ENCODE results near the gene PARVA.

Gene PARVA

DNA sequence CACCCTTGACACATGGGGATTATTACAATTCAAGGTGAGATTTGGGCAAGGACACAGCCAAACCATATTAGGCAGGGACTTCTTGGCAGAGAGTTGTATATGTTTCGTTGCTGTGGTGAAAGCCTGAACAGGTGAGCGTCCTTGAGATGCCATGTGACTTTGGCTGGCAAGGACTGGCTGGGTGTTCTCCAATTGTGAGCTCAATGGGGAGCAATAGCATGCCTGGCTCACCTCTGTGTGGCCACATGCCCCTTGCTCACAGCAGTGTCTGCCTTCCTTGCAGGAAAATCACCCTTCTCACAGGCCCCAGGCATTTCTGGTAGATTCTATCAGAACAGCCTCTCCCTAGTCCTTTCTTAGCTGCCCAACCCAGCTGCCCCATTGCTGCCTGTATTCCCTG, 105.5 kb downstream of the PARVA start:
- H3K4me3 ChIP-seq (ENCODE audit: low read length), result no peak overlapping the region
- no peaks in the 10 kb centered on the region for H3F3A ChIP-seq (ENCODE audit: control insufficient read depth, insufficient read depth)
- no peaks in the 10 kb centered on the region for H3K79me2 ChIP-seq (ENCODE audit: control insufficient read depth, low read length)
- no peaks in the 10 kb centered on the region for H3K27me3 ChIP-seq (ENCODE audit: control insufficient read depth, low read length)
- H4K20me1 ChIP-seq (ENCODE audit: control insufficient read depth, insufficient read depth, low read depth, low read length), result no peaks in the 10 kb centered on the region
- TF ChIP-seq, protein P1, sequence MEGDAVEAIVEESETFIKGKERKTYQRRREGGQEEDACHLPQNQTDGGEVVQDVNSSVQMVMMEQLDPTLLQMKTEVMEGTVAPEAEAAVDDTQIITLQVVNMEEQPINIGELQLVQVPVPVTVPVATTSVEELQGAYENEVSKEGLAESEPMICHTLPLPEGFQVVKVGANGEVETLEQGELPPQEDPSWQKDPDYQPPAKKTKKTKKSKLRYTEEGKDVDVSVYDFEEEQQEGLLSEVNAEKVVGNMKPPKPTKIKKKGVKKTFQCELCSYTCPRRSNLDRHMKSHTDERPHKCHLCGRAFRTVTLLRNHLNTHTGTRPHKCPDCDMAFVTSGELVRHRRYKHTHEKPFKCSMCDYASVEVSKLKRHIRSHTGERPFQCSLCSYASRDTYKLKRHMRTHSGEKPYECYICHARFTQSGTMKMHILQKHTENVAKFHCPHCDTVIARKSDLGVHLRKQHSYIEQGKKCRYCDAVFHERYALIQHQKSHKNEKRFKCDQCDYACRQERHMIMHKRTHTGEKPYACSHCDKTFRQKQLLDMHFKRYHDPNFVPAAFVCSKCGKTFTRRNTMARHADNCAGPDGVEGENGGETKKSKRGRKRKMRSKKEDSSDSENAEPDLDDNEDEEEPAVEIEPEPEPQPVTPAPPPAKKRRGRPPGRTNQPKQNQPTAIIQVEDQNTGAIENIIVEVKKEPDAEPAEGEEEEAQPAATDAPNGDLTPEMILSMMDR (IDR thresholded peaks at IDR 0.05; ENCODE audit: low read depth, low read length, poor library complexity, severe bottlenecking), result no peak
- TF ChIP-seq EZH2phosphoT487 (IDR thresholded peaks at IDR 0.05; ENCODE audit: borderline replicate concordance, low read length), result no peak
- no peaks in the 10 kb centered on the region for H3K9me3 ChIP-seq (ENCODE audit: control insufficient read depth, insufficient read depth, low read length)
- no peak overlapping the region for H3K27ac ChIP-seq (ENCODE audit: low read depth, low read length)
- H3K4me1 ChIP-seq (ENCODE audit: control insufficient read depth, low read length), result no peaks in the 10 kb centered on the region
- H3K4me2 ChIP-seq (ENCODE audit: low read length), result no peak overlapping the region
- no peaks in the 10 kb centered on the region for H3K9me2 ChIP-seq (replicated peaks; ENCODE audit: control insufficient read depth, low read length)
- no peaks in the 10 kb centered on the region for H3K36me3 ChIP-seq (ENCODE audit: control insufficient read depth, low read length)

- H3K79me2 ChIP-seq (ENCODE audit: control insufficient read depth, low read length), result no peaks in the 10 kb centered on the region
- H3F3A ChIP-seq (ENCODE audit: control insufficient read depth, insufficient read depth), result no peaks in the 10 kb centered on the region
- H4K20me1 ChIP-seq (ENCODE audit: control insufficient read depth, insufficient read depth, low read depth, low read length), result no peaks in the 10 kb centered on the region
- H3K9me2 ChIP-seq (replicated peaks; ENCODE audit: control insufficient read depth, low read length), result no peaks in the 10 kb centered on the region
- TF ChIP-seq, protein P1 (IDR thresholded peaks at IDR 0.05; ENCODE audit: low read depth, low read length, poor library complexity, severe bottlenecking), result no peak
- H3K4me1 ChIP-seq (ENCODE audit: control insufficient read depth, low read length), result no peaks in the 10 kb centered on the region
- H3K9me3 ChIP-seq (ENCODE audit: control insufficient read depth, insufficient read depth, low read length), result no peaks in the 10 kb centered on the region
- H3K4me3 ChIP-seq (ENCODE audit: low read length), result no peak overlapping the region
- no peaks in the 10 kb centered on the region for H3K36me3 ChIP-seq (ENCODE audit: control insufficient read depth, low read length)
- H3K27ac ChIP-seq (ENCODE audit: low read depth, low read length), result no peak overlapping the region
- no peaks in the 10 kb centered on the region for H3K27me3 ChIP-seq (ENCODE audit: control insufficient read depth, low read length)
- no peak overlapping the region for H3K4me2 ChIP-seq (ENCODE audit: low read length)
These were observed 106.2 kb downstream of the PARVA start for GRCh38 chr11:12483604-12484003.

DNA sequence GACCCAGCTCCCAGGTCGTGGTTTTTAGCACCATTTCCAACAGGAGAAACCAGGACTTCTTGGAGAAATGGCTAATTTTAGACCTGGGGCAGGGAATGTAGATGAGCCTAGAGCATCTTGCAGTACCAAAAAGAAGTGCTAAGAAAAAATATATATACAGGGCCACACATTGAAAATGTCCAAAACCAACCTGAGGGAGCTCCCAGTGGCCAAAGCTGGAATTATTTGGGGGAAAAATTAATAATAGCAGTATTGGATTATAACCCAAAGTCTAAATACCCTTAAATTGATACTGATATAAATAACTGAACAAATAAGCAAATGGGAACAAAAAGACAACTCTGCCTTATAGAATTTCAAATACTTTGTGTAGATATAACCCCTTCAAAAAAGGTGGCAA, 108.0 kb downstream of the PARVA start:
- Histone ChIP-seq H4K20me1 (ENCODE audit: control insufficient read depth, insufficient read depth, low read depth, low read length) (no peaks in the 10 kb centered on the region), H3K4me1 (ENCODE audit: control insufficient read depth, low read length) (no peaks in the 10 kb centered on the region), H3K9me3 (ENCODE audit: control insufficient read depth, insufficient read depth, low read length) (no peaks in the 10 kb centered on the region), H3K4me3 (ENCODE audit: low read length) (no peak overlapping the region), H3K27ac (ENCODE audit: low read depth, low read length) (no peak overlapping the region), H3K27me3 (ENCODE audit: control insufficient read depth, low read length) (no peaks in the 10 kb centered on the region), H3F3A (ENCODE audit: control insufficient read depth, insufficient read depth) (no peaks in the 10 kb centered on the region), H3K4me2 (ENCODE audit: low read length) (no peak overlapping the region), H3K79me2 (ENCODE audit: control insufficient read depth, low read length) (no peaks in the 10 kb centered on the region), H3K36me3 (ENCODE audit: control insufficient read depth, low read length) (no peaks in the 10 kb centered on the region), H3K9me2 (replicated peaks; ENCODE audit: control insufficient read depth, low read length) (no peaks in the 10 kb centered on the region)
- TF ChIP-seq, protein P1 (IDR thresholded peaks at IDR 0.05; ENCODE audit: low read depth, low read length, poor library complexity, severe bottlenecking), result peak; percentile 10
- no peak for TF ChIP-seq EZH2phosphoT487 (IDR thresholded peaks at IDR 0.05; ENCODE audit: borderline replicate concordance, low read length)
